ENCODE measurements around the gene TMCC1.

The TMCC1 gene

DNA sequence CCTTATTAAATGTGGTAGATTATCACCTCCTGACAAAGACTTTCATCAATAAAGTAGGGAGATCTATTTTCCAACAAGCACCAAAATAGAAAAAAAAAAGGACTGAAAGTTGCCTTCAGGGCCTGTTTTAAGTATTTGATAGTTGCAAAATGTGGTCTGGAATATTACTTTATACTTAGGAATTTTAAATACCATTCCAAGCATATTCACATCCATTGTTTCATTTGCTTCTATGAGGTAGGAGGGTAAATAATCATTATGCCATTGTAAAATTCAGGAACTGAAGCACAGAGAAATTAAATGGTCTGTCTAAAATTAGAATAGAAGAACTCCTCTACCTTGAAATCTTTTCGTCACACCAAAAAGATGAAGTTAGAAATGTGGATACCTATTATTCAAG is 110.0 kb downstream of the TMCC1 start:
- TF ChIP-seq, protein P1, sequence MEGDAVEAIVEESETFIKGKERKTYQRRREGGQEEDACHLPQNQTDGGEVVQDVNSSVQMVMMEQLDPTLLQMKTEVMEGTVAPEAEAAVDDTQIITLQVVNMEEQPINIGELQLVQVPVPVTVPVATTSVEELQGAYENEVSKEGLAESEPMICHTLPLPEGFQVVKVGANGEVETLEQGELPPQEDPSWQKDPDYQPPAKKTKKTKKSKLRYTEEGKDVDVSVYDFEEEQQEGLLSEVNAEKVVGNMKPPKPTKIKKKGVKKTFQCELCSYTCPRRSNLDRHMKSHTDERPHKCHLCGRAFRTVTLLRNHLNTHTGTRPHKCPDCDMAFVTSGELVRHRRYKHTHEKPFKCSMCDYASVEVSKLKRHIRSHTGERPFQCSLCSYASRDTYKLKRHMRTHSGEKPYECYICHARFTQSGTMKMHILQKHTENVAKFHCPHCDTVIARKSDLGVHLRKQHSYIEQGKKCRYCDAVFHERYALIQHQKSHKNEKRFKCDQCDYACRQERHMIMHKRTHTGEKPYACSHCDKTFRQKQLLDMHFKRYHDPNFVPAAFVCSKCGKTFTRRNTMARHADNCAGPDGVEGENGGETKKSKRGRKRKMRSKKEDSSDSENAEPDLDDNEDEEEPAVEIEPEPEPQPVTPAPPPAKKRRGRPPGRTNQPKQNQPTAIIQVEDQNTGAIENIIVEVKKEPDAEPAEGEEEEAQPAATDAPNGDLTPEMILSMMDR (IDR thresholded peaks at IDR 0.05; ENCODE audit: low read depth, low read length, missing control alignments): no peak
- no peak for DNase-seq (ENCODE audit: extremely low read depth, low read depth)
- H3K4me3 ChIP-seq (replicated peaks; ENCODE audit: low read depth, low read length): no peak overlapping the region

DNA sequence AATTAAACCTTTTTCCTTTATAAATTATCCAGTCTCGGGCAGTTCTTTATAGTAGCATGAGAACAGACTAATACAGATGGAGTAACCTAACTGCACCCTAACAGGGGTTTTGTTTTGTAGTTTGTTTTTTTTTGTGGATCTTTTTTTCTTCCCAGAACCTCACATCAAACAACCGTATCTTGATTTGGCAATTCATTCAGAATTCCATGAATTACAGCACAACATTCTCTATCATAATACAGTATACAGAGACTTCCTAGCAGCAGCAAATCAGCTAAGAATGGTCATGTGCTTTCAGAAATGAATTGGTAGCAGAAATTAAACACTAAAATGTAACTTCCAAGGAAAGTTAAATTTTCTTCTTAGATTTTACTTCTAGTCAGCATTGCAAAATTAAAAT is 114.6 kb downstream of the TMCC1 start:
- TF ChIP-seq, protein P1 (IDR thresholded peaks at IDR 0.05; ENCODE audit: low read depth, low read length, missing control alignments): no peak
- no peak for DNase-seq (ENCODE audit: extremely low read depth, low read depth)

DNA sequence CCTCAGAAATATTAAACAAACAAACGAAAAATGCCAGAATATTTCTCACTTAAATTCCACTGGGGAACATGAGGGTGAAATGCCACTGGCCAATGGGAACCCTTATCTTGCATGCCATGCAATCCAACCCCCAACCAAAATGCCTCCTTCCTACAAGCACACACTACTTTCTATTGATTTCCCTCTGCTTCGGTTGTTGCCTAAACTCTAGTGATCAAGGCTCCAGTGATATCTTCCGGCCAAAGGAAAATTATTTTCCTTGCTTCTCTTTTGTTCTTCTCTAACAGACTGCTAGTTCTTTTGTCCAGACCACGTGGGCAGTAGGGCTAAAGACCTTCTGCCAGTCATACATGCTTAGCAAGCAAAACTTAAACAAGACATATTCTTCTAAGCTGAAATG is 115.7 kb downstream of the TMCC1 start:
- no peak for DNase-seq (ENCODE audit: extremely low read depth, low read depth)
- no peak overlapping the region for H3K4me3 ChIP-seq (replicated peaks; ENCODE audit: low read depth, low read length)
- TF ChIP-seq, protein P1 (IDR thresholded peaks at IDR 0.05; ENCODE audit: low read depth, low read length, missing control alignments): no peak

More for the DNA sequence above, 114.6 kb downstream of the TMCC1 start:
- no peak overlapping the region for H3K4me3 ChIP-seq (replicated peaks; ENCODE audit: low read depth, low read length)

- TF ChIP-seq, protein P1 (IDR thresholded peaks at IDR 0.05; ENCODE audit: low read depth, low read length, missing control alignments): no peak
- no peak overlapping the region for H3K4me3 ChIP-seq (replicated peaks; ENCODE audit: low read depth, low read length)
- no peak for DNase-seq (ENCODE audit: extremely low read depth, low read depth)
Measured at GRCh38 chr3:129775870-129776269, 117.6 kb downstream of the TMCC1 start.

DNA sequence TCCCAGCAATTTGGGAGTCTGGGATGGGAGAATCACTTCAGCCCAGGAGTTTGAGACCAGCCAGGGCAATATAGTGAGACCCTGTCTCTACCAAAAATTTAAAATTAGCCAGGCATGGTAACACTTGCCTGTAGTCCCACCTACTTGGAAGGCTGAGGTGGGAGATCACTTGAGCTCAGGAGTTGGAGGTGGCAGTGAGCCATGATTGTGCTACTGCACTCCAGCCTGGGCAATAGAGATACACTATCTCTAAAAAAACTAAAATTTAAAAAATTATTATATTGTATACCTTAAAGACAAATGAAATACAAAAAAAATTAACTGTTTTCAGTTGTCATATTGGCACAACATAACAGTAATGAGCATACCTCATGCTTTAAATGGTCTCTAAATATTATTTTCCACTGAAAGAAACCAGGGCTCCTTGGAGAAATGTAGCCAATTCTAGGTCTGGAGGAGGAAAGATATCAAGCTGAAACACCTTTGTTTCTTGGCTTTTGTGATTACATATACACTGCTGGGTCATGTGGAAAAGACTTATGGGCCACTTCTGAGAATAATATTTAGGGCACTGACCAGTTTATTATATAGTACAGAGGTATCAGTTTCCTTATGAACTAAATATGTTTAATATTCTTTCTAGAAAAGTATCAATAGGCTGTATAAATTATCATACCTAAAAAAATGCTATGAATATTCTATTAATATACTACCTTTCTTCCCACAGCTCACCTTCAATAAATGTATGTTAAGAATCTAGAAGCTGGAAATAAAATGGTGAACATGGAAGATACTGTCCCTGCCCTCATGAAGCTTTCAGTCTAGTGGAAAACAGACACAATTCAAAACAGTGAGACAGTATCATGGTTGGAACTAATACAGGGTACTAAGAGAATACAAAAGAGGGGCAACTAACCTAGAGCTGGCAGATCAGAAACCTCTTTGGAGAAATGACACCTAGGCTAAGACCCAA is 119.5 kb downstream of the TMCC1 start:
- TF ChIP-seq, protein P1 (IDR thresholded peaks at IDR 0.05; ENCODE audit: low read depth, low read length, missing control alignments): no peak
- DNase-seq (ENCODE audit: extremely low read depth, low read depth): no peak

DNA sequence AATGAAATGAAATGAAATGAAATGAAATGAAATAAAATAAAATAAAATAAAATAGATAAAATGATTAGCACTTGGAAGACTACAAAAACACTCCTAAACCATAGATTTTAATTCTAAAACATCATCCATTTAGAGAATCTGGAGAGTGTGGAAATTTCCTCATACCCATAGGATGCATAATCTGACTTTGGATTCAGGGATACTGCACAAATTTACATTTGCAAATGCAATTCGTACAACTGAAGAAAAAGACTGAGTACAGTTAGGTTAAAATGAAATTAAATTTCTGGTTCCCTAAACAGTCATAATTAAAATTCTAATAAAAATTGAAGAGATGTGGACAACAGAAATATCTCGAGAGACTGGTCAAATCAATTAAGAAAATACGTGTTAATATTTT is 122.9 kb downstream of the TMCC1 start:
- DNase-seq (ENCODE audit: extremely low read depth, low read depth): no peak
- no peak overlapping the region for H3K4me3 ChIP-seq (replicated peaks; ENCODE audit: low read depth, low read length)
- TF ChIP-seq, protein P1 (IDR thresholded peaks at IDR 0.05; ENCODE audit: low read depth, low read length, missing control alignments): no peak

More for the DNA sequence above, 119.5 kb downstream of the TMCC1 start:
- H3K4me3 ChIP-seq (replicated peaks; ENCODE audit: low read depth, low read length): no peak overlapping the region
